Rectal smooth muscle tissue (tissue), 1 donor: ENCODE data around the gene TESPA1.
A peak's percentile ranks its signal among the peaks of the same experiment; 100 is the strongest.

ENCODE experiments used
- H3K27ac ChIP-seq: one replicate; pipeline ENCODE4 v1.7.0; 2013; ENCODE audit warnings: low read depth, low read length, inconsistent platforms
- H3K27me3 ChIP-seq: one replicate; pipeline ENCODE4 v1.7.0; 2013; ENCODE audit warnings: low read length; ENCODE audit not compliant: control insufficient read depth, insufficient read depth
- H3K36me3 ChIP-seq: one replicate; pipeline ENCODE4 v1.7.0; 2013; ENCODE audit warnings: low read length; ENCODE audit not compliant: control insufficient read depth, insufficient read depth
- H3K4me1 ChIP-seq: one replicate; pipeline ENCODE4 v1.7.0; 2013; ENCODE audit warnings: low read length; ENCODE audit not compliant: control insufficient read depth, insufficient read depth
- H3K4me3 ChIP-seq: one replicate; pipeline ENCODE4 v1.7.0; 2013; ENCODE audit warnings: low read length
- H3K9ac ChIP-seq: one replicate; pipeline ENCODE4 v1.7.0; 2013; ENCODE audit warnings: low read length

TESPA1 gene, protein sequence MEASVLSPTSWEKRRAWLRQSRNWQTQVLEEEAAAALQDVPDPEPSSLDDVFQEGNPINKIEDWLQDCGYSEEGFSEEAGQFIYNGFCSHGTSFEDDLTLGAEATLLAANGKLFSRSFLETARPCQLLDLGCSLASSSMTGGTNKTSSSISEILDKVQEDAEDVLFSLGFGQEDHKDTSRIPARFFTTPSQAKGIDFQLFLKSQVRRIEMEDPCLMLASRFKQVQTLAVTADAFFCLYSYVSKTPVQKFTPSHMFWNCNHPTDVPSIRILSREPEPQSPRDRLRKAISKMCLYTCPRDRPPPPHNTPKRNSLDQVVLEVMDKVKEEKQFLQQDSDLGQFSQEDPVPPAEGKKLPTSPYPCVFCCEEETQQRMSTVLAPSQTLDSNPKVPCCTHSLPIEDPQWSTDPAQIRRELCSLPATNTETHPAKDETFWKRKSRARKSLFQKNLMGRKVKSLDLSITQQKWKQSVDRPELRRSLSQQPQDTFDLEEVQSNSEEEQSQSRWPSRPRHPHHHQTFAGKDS

DNA sequence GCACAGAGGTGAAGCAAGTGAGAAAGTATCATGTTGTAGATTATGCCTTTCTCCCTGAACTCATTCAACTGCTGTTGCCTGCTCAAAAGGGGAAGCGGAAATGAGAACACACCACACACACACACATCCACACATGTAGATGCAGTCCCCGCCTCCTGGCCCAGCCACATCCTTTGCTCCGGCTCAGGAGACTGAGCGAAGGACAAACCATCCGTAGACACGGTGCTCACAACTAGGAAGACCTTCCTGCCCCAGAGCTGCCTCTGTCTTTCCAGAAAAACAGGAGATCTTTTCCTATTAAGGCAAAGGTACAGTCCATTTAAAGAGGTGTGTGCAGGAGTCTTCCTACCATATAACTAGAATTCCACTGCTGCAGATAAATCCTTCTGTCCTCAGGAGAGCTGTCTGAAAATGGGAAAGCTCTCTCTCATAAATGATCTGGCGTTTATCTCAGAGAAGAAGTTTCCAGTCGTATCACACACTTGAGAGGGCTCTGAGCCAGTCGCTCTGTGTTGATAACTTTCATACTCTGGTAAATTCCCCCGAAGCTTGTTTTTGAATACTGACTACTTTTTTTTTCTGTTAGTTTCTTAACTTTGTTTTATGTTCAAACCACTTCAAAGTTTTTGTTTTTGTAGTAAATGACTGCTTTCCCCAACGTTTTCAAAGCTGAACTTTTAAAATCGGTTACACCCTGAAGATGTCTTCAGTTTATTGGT is at the start of gene TESPA1:
Gene TESPA1 (minus strand): TSS at position 105 of the 719 bp plus-strand sequence. CDS start 10,200 bp downstream, outside the sequence.
- H3K27ac ChIP-seq = no peak within 1 kb of the TSS
- no peaks in the 10 kb centered on the region for H3K36me3 ChIP-seq
- no peak within 1 kb of the TSS for H3K9ac ChIP-seq
- H3K27me3 ChIP-seq = no peaks in the 10 kb centered on the region
- H3K4me1 ChIP-seq = no peaks in the 10 kb centered on the region
- peak within 1 kb of the TSS; percentile 47 for H3K4me3 ChIP-seq

DNA sequence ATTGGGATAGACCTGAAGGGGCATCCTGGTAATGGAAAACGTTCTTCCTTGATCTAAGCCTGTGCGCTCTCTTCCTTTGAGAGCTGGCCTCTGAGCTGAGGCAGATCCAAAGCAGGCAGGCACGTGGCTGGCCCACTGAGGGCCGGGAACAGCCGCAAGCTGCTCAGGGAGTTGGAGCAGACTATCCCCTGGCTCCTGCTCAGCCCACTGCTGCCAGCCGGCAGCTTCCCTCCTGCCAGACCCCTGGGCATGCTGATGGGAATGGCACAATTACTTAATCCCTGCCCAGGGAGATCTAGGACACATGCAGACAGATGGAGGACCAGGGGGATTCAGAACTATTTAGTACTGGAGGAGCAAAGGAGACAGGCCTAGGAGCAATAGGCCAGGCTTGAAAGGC is 49.7 kb upstream of the TESPA1 start:
- H3K4me1 ChIP-seq = no peaks in the 10 kb centered on the region
- H3K27me3 ChIP-seq = no peaks in the 10 kb centered on the region
- no peak overlapping the region for H3K9ac ChIP-seq
- no peak overlapping the region for H3K27ac ChIP-seq
- no peaks in the 10 kb centered on the region for H3K36me3 ChIP-seq
- no peak overlapping the region for H3K4me3 ChIP-seq

DNA sequence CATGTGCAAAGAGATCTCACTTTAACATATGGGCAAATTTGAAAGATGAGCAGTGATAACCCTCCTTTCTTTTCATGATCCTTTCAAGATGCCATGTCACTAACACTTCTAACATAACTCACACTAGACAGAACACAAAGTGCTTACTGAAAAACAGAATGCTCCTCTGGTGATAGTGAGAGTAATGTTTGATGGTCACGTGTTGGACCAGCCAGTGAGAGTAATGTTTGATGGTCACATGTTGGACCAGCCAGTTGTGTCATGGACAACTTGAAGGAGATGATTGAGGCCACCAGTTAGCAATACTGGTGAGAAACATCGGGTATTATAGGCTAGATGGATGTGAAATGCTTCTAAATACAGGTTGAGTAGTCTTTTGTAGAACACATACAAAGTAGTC is 40.9 kb upstream of the TESPA1 start:
- H3K4me3 ChIP-seq = no peak overlapping the region
- H3K27me3 ChIP-seq = no peaks in the 10 kb centered on the region
- no peaks in the 10 kb centered on the region for H3K36me3 ChIP-seq
- H3K27ac ChIP-seq = no peak overlapping the region
- no peaks in the 10 kb centered on the region for H3K4me1 ChIP-seq
- no peak overlapping the region for H3K9ac ChIP-seq

DNA sequence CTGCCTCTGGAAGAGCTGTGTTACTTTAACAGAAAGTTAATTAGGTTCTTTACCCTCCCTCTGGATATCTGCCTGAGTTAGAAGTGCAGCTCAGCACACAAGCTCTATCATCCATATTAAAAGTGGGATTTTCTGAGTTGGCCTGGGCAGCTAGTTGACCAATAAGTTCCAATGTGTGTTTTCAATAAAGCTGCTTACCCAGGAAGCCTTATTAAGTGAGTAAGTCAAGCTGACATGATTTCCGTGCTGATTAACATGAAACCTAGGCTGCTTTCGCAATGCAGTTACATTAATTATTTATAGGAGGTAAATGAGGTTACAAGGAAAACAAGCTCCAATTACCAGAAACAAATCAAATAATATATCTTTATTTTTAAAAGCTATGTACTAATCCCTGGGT is 40.0 kb upstream of the TESPA1 start:
- H3K4me3 ChIP-seq = no peak overlapping the region
- no peaks in the 10 kb centered on the region for H3K27me3 ChIP-seq
- no peaks in the 10 kb centered on the region for H3K4me1 ChIP-seq
- no peak overlapping the region for H3K9ac ChIP-seq
- H3K27ac ChIP-seq = no peak overlapping the region
- H3K36me3 ChIP-seq = no peaks in the 10 kb centered on the region

DNA sequence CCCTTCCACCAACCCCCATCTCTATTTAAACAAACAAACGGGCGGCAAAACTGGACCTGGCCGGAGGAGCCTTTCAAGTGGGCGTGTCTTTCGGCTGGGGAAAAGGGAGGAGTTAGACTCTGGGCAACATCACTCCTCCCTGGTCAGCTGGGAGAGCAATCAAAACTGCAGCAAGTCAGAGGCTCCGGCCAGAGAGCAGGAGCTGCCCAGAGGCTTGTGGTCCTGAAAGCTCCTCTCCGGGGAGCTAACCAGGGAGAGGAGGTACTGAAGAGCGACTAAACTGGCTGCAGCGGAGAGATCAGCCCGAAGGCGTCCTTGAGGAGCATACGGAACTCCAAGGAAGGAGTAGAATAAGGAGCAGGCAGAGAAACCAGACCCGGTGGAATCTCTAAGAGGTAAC is 35.2 kb upstream of the TESPA1 start, which contains the start of gene NEUROD4:
Gene NEUROD4 (plus strand): TSS at position 191 of the 400 bp plus-strand sequence. CDS start 6,466 bp downstream, outside the sequence.
- H3K9ac ChIP-seq = no peak within 1 kb of the TSS
- H3K36me3 ChIP-seq = no peaks in the 10 kb centered on the region
- H3K4me1 ChIP-seq = no peaks in the 10 kb centered on the region
- H3K27ac ChIP-seq = no peak within 1 kb of the TSS
- H3K4me3 ChIP-seq = no peak within 1 kb of the TSS
- no peaks in the 10 kb centered on the region for H3K27me3 ChIP-seq

DNA sequence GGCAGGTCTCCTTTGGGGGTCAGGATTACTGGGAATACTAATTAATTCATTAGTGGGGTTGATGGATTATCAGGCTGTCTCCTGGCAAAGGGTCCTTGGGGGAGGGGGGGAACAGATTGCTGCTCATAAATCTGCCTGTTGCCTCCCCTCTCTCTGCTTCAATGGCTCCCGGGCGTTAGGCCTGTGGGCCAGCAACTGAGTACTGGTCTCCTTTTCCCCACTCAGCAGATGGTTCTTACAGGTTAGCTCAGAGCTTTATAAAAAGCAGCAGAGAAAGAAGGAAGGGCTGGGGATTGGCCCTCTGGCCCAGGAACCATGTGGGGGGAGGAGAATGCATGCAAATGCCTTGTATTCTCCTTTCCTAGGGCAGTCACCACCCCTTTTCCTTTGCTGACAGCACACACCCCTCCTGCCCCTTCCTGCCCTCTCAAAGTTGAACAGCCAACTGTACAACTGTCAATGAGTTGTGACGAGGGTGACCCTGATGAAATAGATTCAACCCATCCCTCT is 32.9 kb upstream of the TESPA1 start:
- H3K4me3 ChIP-seq = no peak overlapping the region
- no peaks in the 10 kb centered on the region for H3K4me1 ChIP-seq
- no peak overlapping the region for H3K9ac ChIP-seq
- no peak overlapping the region for H3K27ac ChIP-seq
- no peaks in the 10 kb centered on the region for H3K27me3 ChIP-seq
- no peaks in the 10 kb centered on the region for H3K36me3 ChIP-seq

DNA sequence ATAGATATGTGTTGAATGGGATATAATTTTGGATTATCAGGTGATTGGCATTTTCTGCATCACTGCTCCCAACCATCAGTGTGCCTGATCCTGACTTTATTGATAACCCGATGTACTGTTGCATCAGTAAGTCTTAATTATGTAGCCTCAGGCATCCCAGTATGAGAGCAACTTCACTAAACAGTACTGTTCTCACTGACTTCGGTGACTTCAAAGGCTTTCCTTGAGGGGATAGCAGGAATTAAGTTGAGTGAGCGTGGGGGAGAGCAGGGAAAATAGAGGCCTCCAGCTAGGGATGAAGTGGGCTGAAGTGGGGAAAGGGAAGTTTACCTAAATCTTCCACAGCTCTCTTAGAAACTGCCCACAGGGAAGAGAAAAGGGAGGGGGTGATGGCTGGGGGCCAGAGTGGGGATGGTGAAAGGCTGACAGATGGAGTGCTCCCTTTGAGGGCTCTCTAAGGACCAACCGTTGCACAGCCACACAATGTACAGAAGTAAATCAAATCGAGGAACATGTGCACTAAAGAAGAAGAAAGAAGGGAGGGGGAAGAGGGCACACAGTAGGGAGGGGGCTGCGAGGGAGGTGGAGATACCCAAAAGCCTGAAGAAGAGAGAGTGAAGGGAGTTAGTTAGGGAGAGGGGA is 24.5 kb upstream of the TESPA1 start:
- H3K36me3 ChIP-seq = no peaks in the 10 kb centered on the region
- no peak overlapping the region for H3K27ac ChIP-seq
- H3K27me3 ChIP-seq = no peaks in the 10 kb centered on the region
- no peaks in the 10 kb centered on the region for H3K4me1 ChIP-seq
- no peak overlapping the region for H3K4me3 ChIP-seq
- no peak overlapping the region for H3K9ac ChIP-seq

DNA sequence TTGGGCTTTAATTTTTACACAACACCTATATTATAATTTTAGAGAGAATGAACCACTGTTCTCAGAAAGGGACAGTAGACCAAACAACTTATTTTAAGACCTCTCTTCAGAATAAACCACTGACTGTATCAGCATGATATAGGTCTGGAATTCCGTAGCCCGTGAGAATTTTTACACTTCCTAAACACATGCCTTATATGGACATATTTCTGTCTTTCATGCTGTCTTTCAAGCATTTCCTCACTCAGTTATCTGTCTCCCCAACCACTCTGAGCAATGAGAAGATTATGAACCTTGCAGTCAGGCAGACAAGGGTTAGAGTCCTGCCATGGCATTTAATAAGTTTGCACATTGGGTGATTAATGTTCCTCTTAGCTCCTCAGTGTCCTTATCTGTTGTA is 17.8 kb upstream of the TESPA1 start:
- Histone ChIP-seq H3K9ac (no peak overlapping the region), H3K27ac (no peak overlapping the region), H3K4me3 (no peak overlapping the region), H3K27me3 (no peaks in the 10 kb centered on the region), H3K36me3 (no peaks in the 10 kb centered on the region), H3K4me1 (no peaks in the 10 kb centered on the region)

DNA sequence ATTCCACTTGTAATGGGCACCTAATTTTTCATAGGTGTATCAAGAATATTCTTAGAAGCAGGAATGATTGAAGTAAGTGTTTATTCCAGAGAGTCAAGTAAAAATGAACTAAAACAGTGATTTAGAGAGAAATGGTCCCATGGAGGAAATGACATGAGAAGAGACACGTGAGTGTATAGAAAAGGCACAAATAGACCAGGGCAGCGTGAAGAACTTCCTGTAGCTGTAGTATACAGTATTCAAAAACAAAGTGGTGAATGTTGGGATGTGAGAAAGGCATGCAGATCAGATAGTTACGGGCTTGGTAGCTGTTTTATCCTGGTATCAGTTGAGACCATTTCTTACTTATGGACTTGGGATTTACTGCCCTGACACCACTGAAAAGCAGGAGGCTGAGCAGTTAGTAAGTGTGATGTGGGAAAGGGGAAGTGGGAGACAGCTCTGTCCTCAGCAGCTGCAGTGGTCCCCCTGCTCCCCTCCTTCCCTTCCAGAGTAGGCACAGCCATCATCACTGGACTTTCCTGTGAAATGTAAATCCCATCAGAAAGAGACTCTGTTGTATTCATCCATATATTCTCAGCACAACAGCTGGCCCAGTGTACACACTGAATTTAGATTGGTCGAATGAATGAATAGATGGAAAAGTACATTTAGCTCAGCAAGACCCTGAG is 16.8 kb upstream of the TESPA1 start:
- no peaks in the 10 kb centered on the region for H3K4me1 ChIP-seq
- H3K4me3 ChIP-seq = no peak overlapping the region
- H3K36me3 ChIP-seq = no peaks in the 10 kb centered on the region
- no peak overlapping the region for H3K27ac ChIP-seq
- H3K27me3 ChIP-seq = no peaks in the 10 kb centered on the region
- no peak overlapping the region for H3K9ac ChIP-seq

DNA sequence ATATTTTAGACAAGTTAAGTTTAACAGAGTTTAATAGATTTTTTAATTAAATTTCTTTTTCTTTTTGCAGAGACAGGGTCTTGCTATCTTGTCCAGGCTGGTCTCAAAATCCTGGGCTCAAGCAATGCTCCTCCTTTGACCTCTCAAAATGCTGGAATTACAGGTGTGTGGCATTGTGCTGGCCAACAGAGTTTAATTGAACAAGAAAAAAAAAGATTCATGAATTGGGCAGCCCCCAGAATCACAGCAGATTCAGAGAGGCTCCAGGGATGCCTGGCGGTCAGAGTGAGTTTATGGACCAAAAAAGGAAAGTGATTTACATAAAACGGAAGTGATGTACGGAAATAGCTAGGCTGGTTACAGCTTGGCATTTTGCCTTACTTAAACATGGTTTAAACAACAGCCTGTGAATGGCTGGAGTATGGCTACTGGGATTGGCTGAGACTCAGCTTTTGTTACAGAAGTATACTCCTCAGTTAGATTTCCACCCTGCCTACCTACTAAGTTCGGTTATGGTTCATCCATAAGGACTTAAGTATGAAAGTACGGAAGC is 14.5 kb upstream of the TESPA1 start:
- Histone ChIP-seq H3K9ac (no peak overlapping the region), H3K27ac (no peak overlapping the region), H3K27me3 (no peaks in the 10 kb centered on the region), H3K36me3 (no peaks in the 10 kb centered on the region), H3K4me1 (no peaks in the 10 kb centered on the region), H3K4me3 (no peak overlapping the region)

DNA sequence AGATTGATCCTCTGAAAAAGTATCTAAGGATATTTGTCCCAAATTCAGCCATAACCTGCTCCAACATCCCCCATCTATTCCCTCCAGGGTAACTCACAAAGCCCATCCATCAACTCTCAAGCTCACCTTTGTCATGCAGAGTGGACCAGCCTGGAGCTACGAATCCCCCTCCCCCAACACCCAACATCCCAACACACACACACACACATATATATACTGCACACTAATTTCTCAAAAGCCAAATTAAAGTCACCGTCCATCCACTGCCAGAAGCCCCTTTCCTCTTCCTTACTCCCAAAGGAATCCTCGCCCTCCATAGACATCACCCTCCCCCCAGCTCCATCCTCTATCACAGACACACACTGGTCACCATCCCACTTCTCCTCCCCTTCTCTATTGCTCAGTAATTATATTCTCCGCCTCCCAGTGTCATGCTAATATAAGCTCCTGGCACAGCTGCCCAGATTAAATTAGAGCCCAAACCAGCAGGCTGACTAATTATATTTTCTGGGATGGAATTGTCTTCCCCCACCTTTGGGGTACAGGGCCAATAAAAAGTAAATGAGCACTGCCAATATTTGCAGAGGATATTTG is 13.5 kb upstream of the TESPA1 start:
- H3K27me3 ChIP-seq = no peaks in the 10 kb centered on the region
- H3K4me3 ChIP-seq = no peak overlapping the region
- no peaks in the 10 kb centered on the region for H3K4me1 ChIP-seq
- no peak overlapping the region for H3K27ac ChIP-seq
- H3K36me3 ChIP-seq = no peaks in the 10 kb centered on the region
- no peak overlapping the region for H3K9ac ChIP-seq
